GM06990 (cell line): ENCODE data around the gene FIBIN.

ENCODE experiments used
- DNase-seq: peaks from one replicate; pipeline ENCODE4 v3.0.0-alpha.2; 2011; ENCODE audit not compliant: insufficient read length; ENCODE audit errors: extremely low read depth
- H3K27me3 ChIP-seq: replicated peaks from 2 replicates; pipeline ENCODE4 v1.6.0; 2011; ENCODE audit warnings: low read length; ENCODE audit not compliant: control insufficient read depth, insufficient read depth
- H3K36me3 ChIP-seq: 2 replicates; pipeline ENCODE4 v1.5.1; 2011; ENCODE audit warnings: low read length; ENCODE audit not compliant: control insufficient read depth, insufficient read depth
- H3K4me3 ChIP-seq: replicated peaks from 2 replicates; pipeline ENCODE4 v1.5.1; 2011; ENCODE audit warnings: low read depth, mild to moderate bottlenecking, control low read depth, low read length
- TF ChIP-seq, protein P1 (sequence below): IDR thresholded peaks from 2 replicates; pipeline ENCODE4 v1.5.1; 2011; ENCODE audit warnings: low read length, control low read depth, mild to moderate bottlenecking, inconsistent platforms; ENCODE audit not compliant: insufficient read depth, poor library complexity, severe bottlenecking

FIBIN gene

GRCh38 chr11:26993965-26994457, at the start of gene FIBIN:
Gene FIBIN, plus strand, starts transcription at chr11:26994112. Its CDS starts 415 bp downstream, at chr11:26994527.
- TF ChIP-seq, protein P1, sequence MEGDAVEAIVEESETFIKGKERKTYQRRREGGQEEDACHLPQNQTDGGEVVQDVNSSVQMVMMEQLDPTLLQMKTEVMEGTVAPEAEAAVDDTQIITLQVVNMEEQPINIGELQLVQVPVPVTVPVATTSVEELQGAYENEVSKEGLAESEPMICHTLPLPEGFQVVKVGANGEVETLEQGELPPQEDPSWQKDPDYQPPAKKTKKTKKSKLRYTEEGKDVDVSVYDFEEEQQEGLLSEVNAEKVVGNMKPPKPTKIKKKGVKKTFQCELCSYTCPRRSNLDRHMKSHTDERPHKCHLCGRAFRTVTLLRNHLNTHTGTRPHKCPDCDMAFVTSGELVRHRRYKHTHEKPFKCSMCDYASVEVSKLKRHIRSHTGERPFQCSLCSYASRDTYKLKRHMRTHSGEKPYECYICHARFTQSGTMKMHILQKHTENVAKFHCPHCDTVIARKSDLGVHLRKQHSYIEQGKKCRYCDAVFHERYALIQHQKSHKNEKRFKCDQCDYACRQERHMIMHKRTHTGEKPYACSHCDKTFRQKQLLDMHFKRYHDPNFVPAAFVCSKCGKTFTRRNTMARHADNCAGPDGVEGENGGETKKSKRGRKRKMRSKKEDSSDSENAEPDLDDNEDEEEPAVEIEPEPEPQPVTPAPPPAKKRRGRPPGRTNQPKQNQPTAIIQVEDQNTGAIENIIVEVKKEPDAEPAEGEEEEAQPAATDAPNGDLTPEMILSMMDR: no peak
- Histone ChIP-seq H3K36me3 (no peaks in the 10 kb centered on the region), H3K4me3 (no peak within 1 kb of the TSS), H3K27me3 (no peaks in the 10 kb centered on the region)
- no peak for DNase-seq

- no peaks in the 10 kb centered on the region for H3K27me3 ChIP-seq
- H3K36me3 ChIP-seq: no peaks in the 10 kb centered on the region
- TF ChIP-seq, protein P1: no peak
- H3K4me3 ChIP-seq: no peak overlapping the region
- no peak for DNase-seq
Observed at GRCh38 chr11:26944866-26945664, 48.8 kb upstream of the FIBIN start.

DNA sequence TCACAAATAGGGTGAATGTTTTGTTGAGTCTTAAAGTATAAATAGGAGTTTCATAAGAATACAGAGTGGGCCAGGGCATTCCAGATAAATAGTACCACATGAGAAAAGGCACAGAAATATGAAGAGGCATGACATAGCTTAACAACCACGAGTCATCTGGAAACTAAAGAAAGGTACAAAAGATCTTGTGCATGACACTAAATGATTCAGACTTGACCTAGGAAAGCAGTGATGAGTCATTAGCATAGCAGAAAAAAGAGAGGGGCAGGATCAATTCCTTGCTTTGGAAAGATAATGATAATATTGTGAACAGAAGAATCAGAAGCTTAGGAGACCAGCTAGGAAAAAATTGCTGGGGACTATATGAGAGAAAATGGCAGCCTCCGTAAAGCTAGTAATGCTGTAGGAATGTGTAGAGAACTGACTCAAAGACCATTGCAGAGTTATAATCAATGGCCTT, 47.6 kb upstream of the FIBIN start:
- Histone ChIP-seq H3K4me3 (no peak overlapping the region), H3K27me3 (no peaks in the 10 kb centered on the region), H3K36me3 (no peaks in the 10 kb centered on the region)
- DNase-seq: no peak
- TF ChIP-seq, protein P1: no peak

GRCh38 chr11:26947379-26947844, 46.5 kb upstream of the FIBIN start:
- TF ChIP-seq, protein P1: no peak
- Histone ChIP-seq H3K36me3 (no peaks in the 10 kb centered on the region), H3K4me3 (no peak overlapping the region), H3K27me3 (no peaks in the 10 kb centered on the region)
- DNase-seq: no peak

- TF ChIP-seq, protein P1: no peak
- Histone ChIP-seq H3K4me3 (no peak overlapping the region), H3K36me3 (no peaks in the 10 kb centered on the region), H3K27me3 (no peaks in the 10 kb centered on the region)
- DNase-seq: no peak
Observed at GRCh38 chr11:26947904-26948639, 45.8 kb upstream of the FIBIN start.
